ENCODE data around the gene FGD5.

Gene FGD5

GRCh38 chr3:14853271-14853951 lies 34.6 kb downstream of the FGD5 start:
- no peak for DNase-seq

GRCh38 chr3:14857506-14857905 lies 38.7 kb downstream of the FGD5 start:
- DNase-seq: no peak

GRCh38 chr3:14858105-14858504 lies 39.3 kb downstream of the FGD5 start:
- DNase-seq: no peak

- no peak for DNase-seq
Observed at GRCh38 chr3:14859880-14860279, 41.1 kb downstream of the FGD5 start.

GRCh38 chr3:14861031-14861430 lies 42.3 kb downstream of the FGD5 start:
- DNase-seq: no peak

- no peak for DNase-seq
Observed at GRCh38 chr3:14861446-14862302, 42.9 kb downstream of the FGD5 start.

- no peak for DNase-seq
Observed at GRCh38 chr3:14862303-14862660, 43.5 kb downstream of the FGD5 start.

- no peak for DNase-seq
Observed at GRCh38 chr3:14862661-14863230, 44.0 kb downstream of the FGD5 start.

GRCh38 chr3:14863333-14864100 lies 44.8 kb downstream of the FGD5 start:
- no peak for DNase-seq

- no peak for DNase-seq
Observed at GRCh38 chr3:14864131-14864530, 45.4 kb downstream of the FGD5 start.

- no peak for DNase-seq
Observed at GRCh38 chr3:14866627-14867026, 47.9 kb downstream of the FGD5 start.

GRCh38 chr3:14867936-14868570 lies 49.3 kb downstream of the FGD5 start:
- no peak for DNase-seq

GRCh38 chr3:14869917-14870782 lies 51.4 kb downstream of the FGD5 start:
- no peak for DNase-seq

- no peak for DNase-seq
Observed at GRCh38 chr3:14870783-14871060, 52.0 kb downstream of the FGD5 start.

GRCh38 chr3:14871456-14872200 lies 52.9 kb downstream of the FGD5 start:
- no peak for DNase-seq

GRCh38 chr3:14872706-14873105 lies 53.9 kb downstream of the FGD5 start:
- DNase-seq: no peak

GRCh38 chr3:14874784-14875183 lies 56.0 kb downstream of the FGD5 start:
- no peak for DNase-seq

- no peak for DNase-seq
Observed at GRCh38 chr3:14875411-14876175, 56.8 kb downstream of the FGD5 start.

GRCh38 chr3:14876921-14877333 lies 58.2 kb downstream of the FGD5 start:
- DNase-seq: no peak

- no peak for DNase-seq
Observed at GRCh38 chr3:14877469-14877868, 58.7 kb downstream of the FGD5 start.

Data from NCI-H446 treated with DMSO at 0.1 percent for 48 hours (cell line).